Uterus (tissue), 4 donors: Measurements from ENCODE around the gene VMA21. TPM values are rescaled to one million over a fixed set of nuclear protein-coding genes. Genes with fewer than 3 reads are reported as not detected.

Experiments used
- DNase-seq, 2 donors: peaks; one replicate each; pipeline ENCODE4 v3.0.0-alpha.2; 2019 to 2020
- H3K27ac ChIP-seq, 2 donors: fragments of 200-600 bp; sonication (generic); 1 replicate in 1 of 2; 2 replicates in 1 of 2; pipeline ENCODE4 v1.5.1; 2016 to 2018
- H3K27me3 ChIP-seq, 2 donors: fragments of 200-600 bp; sonication (generic); one replicate each; pipeline ENCODE4 v1.5.1; 2018 to 2019; ENCODE audit warnings: control low read depth in 1 of 2
- H3K36me3 ChIP-seq, 2 donors: fragments of 200-600 bp; sonication (generic); one replicate each; pipeline ENCODE4 v1.5.1; 2019; ENCODE audit warnings: control low read depth in 1 of 2
- H3K4me1 ChIP-seq, 2 donors: fragments of 200-600 bp; sonication (generic); one replicate each; pipeline ENCODE4 v1.5.1; 2018 to 2019; ENCODE audit warnings: control low read depth in 1 of 2
- H3K4me3 ChIP-seq, 2 donors: fragments of 200-600 bp; sonication (generic); 1 replicate in 1 of 2; 2 replicates in 1 of 2; pipeline ENCODE4 v1.5.1; 2018 to 2019; ENCODE audit warnings: mild to moderate bottlenecking in 1 of 2
- H3K9me3 ChIP-seq, 2 donors: fragments of 200-600 bp; sonication (generic); one replicate each; pipeline ENCODE4 v1.5.1; 2019; ENCODE audit warnings: control low read depth in 1 of 2
- POLR2A ChIP-seq, 2 donors: fragments of 450-650 bp; IDR thresholded peaks; one replicate each; pipeline ENCODE4 v1.6.1; 2016; ENCODE audit warnings: antibody characterized with exemption in 2 of 2, mild to moderate bottlenecking in 1 of 2, moderate library complexity in 1 of 2
- intact Hi-C: fragments of 100-400 bp; cut with DNase I; formaldehyde crosslinking; loops from one replicate; pipeline ENCODE4 v1.15.1; 2023; ENCODE audit warnings: low total_unique reads
- total RNA-seq, 4 donors: library from RNA; depleted of rRNA in 3 of 4; stranded (reverse); fragments of >200 nt in 3 of 4; gene quantifications; one replicate each; pipeline versions ENCODE4 v1.1.0 to v1.2.4, GENCODE V29; 2014 to 2023
- TF ChIP-seq, protein P1 (sequence below), 4 experiments: fragments of 200-600 bp in 2 of 4; fragments of 450-650 bp in 2 of 4; sonication (generic) in 2 of 4; IDR thresholded peaks; one replicate each; pipeline ENCODE4 v1.5.1; 2016 to 2019; ENCODE audit warnings: antibody characterized with exemption in 4 of 4, mild to moderate bottlenecking in 2 of 4, moderate library complexity in 1 of 4
- donor health status: DM: yes; HTN: yes; CAD: no.

VMA21 gene
- 10 to 100 TPM; 12.9 to 79.2 (median 23.7) TPM for total RNA-seq

DNA sequence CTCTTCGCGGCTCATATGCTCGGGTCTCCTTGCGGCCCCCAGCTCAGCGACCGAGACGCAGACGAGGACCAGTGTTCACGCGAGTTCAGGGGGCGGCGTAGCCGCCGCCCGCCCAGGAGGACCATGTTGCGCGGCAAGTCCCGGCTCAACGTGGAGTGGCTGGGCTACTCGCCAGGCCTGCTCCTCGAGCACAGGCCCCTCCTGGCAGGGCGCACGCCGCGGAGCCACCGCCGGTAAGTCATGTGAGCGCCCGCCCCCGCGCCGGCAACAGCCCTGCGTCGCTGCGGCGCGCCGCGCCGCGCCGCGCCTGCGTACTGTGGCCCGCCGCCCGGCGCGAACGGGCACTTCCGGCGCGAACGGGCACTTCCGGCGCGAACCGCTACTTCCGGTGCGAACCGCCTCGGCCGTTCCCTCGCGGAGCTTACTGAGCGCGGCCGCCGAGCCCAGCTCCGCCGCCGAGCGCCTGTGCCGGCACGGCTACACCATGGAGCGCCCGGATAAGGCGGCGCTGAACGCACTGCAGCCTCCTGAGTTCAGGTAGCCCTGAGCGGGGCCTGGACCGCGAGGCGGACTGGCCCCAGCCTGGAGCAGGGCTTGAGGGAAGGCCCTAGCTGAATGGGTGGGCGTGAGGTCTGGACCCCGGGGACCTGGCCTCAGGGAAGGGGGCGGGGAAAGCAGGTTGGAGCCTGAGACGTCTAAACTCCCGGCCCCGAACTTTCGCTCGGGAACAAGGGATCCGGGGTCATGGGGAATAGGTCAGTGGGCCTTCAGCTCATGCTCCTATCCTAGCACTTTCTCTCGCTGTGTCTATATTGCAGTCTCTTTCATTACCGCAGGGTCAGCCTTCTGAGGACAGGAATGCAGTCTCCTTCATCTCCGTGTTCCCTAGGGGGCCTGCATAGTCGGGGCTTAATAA lies at the start of gene VMA21:
TSS of gene VMA21 (plus strand) at position 382 of the 916 bp plus-strand sequence. CDS start at position 485, 103 bp downstream.
- Histone ChIP-seq H3K9me3 (no peaks in the 10 kb centered on the region), H3K4me1 (no peaks in the 10 kb centered on the region), H3K27ac (peak within 1 kb of the TSS; percentile 87 to 95), H3K4me3 (peak within 1 kb of the TSS; percentile 53 to 64), H3K27me3 (no peaks in the 10 kb centered on the region), H3K36me3 (no peaks in the 10 kb centered on the region)
- peak; percentile 87 to 89 for DNase-seq
- TF ChIP-seq, protein P1, sequence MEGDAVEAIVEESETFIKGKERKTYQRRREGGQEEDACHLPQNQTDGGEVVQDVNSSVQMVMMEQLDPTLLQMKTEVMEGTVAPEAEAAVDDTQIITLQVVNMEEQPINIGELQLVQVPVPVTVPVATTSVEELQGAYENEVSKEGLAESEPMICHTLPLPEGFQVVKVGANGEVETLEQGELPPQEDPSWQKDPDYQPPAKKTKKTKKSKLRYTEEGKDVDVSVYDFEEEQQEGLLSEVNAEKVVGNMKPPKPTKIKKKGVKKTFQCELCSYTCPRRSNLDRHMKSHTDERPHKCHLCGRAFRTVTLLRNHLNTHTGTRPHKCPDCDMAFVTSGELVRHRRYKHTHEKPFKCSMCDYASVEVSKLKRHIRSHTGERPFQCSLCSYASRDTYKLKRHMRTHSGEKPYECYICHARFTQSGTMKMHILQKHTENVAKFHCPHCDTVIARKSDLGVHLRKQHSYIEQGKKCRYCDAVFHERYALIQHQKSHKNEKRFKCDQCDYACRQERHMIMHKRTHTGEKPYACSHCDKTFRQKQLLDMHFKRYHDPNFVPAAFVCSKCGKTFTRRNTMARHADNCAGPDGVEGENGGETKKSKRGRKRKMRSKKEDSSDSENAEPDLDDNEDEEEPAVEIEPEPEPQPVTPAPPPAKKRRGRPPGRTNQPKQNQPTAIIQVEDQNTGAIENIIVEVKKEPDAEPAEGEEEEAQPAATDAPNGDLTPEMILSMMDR (IDR thresholded peaks at IDR 0.05) = no peak
- TF ChIP-seq POLR2A (IDR thresholded peaks at IDR 0.05) = peak; percentile 22 to 69
- intact Hi-C loops = no loop called here

- H3K27me3 ChIP-seq = no peaks in the 10 kb centered on the region
- H3K36me3 ChIP-seq = no peaks in the 10 kb centered on the region
- H3K27ac ChIP-seq = no peak overlapping the region
- H3K9me3 ChIP-seq = no peaks in the 10 kb centered on the region
- H3K4me1 ChIP-seq = no peaks in the 10 kb centered on the region
- no peak for DNase-seq
- H3K4me3 ChIP-seq = no peak overlapping the region
- TF ChIP-seq POLR2A (IDR thresholded peaks at IDR 0.05) = no peak
- TF ChIP-seq, protein P1 (IDR thresholded peaks at IDR 0.05) = no peak
- intact Hi-C loops = no loop called here
Measured at GRCh38 chrX:151359341-151359740, 37.7 kb upstream of the VMA21 start.

DNA sequence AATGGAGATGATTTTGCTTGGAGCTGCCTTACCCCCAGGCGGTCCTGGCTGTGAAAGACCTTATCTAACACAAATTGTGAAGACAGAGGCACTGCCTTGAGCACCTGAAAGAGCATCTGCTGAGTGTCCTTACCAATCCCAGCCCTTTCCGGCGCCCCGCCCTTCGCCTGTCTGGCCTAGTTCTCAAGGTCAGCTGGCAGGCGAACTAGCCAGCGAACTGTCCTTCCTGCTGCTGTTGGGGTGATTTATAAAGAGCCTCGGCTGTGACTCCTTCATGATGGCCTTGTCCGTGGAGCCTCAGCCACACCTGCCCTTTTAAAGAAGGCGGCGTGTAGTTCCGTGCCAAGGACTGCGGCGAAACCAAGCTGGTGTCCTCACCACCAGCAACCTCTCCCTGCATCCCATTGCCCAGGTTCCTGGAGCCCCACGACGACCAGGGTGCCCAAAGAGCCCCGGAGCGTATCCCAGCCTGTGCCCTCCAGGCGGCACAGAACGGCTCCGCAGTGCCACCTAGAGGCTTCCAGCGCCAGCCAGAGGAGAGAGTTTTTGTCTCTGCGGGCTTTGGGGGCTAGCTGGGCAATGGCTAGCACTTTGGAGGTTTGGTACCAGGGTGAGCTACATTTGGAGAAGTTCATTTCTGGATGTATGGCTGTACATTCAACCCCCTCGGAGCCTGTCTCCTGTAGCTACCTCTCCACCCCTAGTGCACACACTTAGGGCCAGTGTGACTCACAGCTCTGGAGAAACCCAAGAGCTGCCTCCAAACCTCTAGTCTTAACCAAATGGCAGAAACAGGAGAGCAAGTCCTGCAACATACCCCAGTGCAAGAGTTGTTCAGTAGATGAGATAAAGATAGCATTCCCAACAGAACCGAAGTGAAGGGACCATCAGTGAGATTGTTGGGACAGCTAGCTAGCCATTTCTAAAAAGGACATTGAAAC lies 36.8 kb upstream of the VMA21 start:
- no peaks in the 10 kb centered on the region for H3K4me1 ChIP-seq
- H3K4me3 ChIP-seq = no peak overlapping the region
- H3K27ac ChIP-seq = no peak overlapping the region
- H3K9me3 ChIP-seq = no peaks in the 10 kb centered on the region
- no peaks in the 10 kb centered on the region for H3K27me3 ChIP-seq
- H3K36me3 ChIP-seq = no peaks in the 10 kb centered on the region
- intact Hi-C loops = no loop called here
- peak in 1 of 2 donors; percentile 17 for DNase-seq
- TF ChIP-seq POLR2A (IDR thresholded peaks at IDR 0.05) = no peak
- TF ChIP-seq, protein P1 (IDR thresholded peaks at IDR 0.05) = peak in 3 of 4 experiments; percentile 8 to 30 (median 11)

DNA sequence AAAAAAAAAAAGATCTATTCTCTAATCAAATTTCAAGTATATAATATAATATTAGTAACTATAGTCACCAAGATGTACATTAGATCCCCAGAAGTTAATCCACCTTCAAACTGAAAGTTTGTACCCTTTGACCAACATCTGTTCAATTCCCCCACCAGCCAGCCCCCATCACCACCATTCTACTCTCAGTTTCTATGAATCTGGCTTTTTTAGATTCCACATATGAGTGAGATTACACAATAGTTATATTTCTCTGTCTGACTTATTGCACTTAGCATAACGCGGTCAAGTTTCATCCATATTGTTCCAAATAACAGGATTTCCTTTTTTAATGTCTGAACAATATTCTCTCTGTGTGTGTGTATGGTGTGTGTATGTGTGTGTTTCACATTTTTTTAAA lies 33.7 kb upstream of the VMA21 start:
- DNase-seq = no peak
- no peak overlapping the region for H3K27ac ChIP-seq
- intact Hi-C loops = no loop called here
- no peak for TF ChIP-seq POLR2A (IDR thresholded peaks at IDR 0.05)
- TF ChIP-seq, protein P1 (IDR thresholded peaks at IDR 0.05) = no peak
- H3K4me3 ChIP-seq = no peak overlapping the region
- H3K9me3 ChIP-seq = no peaks in the 10 kb centered on the region
- H3K36me3 ChIP-seq = no peaks in the 10 kb centered on the region
- no peaks in the 10 kb centered on the region for H3K27me3 ChIP-seq
- H3K4me1 ChIP-seq = no peaks in the 10 kb centered on the region
